Mononuclear cell (primary cell): ENCODE measurements around the gene RSPH3. TPM values are rescaled to one million over a fixed set of nuclear protein-coding genes. Genes with fewer than 3 reads are reported as not detected.
"Not testable (repeated sequence)": the region's sequence is repeated elsewhere in the genome, so short reads cannot be mapped to it uniquely, and the experiment has no call there.

Experiments used
- H3K27me3 ChIP-seq: 2 replicates; pipeline ENCODE4 v1.6.0; 2011; ENCODE audit warnings: low read length, control low read depth; ENCODE audit not compliant: insufficient read depth
- H3K4me1 ChIP-seq: 2 replicates; pipeline ENCODE4 v1.5.1; 2011; ENCODE audit warnings: mild to moderate bottlenecking, low read length, control low read depth; ENCODE audit not compliant: insufficient read depth
- H3K4me3 ChIP-seq: 2 replicates; pipeline ENCODE4 v1.5.1; 2011; ENCODE audit warnings: mild to moderate bottlenecking, low read length, moderate library complexity
- H3K9me3 ChIP-seq: 2 replicates; pipeline ENCODE4 v1.5.1; 2011; ENCODE audit warnings: low read depth, mild to moderate bottlenecking, control low read depth, low read length
- total RNA-seq: library from RNA; depleted of rRNA; stranded (reverse); fragments of >200 nt; gene quantifications from one replicate; pipeline ENCODE4 v1.2.3, GENCODE V29; 2012

The RSPH3 gene
- total RNA-seq, 1 donor: 1.3 TPM

DNA sequence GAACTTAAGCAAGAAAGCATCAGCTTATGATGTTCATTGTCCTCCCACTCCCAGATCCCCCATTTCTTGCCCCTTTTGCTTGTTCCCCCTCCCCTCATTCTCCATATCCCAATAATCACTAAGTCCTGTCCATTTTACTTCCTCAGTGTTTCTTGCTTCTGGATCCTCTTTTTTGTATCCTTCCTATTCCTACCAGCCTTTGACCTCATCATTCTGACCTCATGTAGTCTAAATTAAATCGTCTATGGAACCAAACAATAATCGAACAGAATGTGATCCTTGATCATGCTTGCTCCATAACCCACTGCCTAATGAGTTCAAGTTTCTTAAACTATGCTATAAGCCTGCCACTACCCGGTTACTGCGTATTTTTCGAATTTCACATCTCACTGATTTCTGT, 5.4 kb upstream of the RSPH3 start:
- Histone ChIP-seq H3K4me1 (peaks cover 34% of the 10 kb centered on the region), H3K9me3 (no peaks in the 10 kb centered on the region), H3K27me3 (no peaks in the 10 kb centered on the region), H3K4me3 (no peak overlapping the region)

- no peaks in the 10 kb centered on the region for H3K9me3 ChIP-seq
- H3K4me1 ChIP-seq: peaks cover 31% of the 10 kb centered on the region
- H3K27me3 ChIP-seq: no peaks in the 10 kb centered on the region
- no peak overlapping the region for H3K4me3 ChIP-seq
Measured at GRCh38 chr6:159004592-159004991, 4.6 kb upstream of the RSPH3 start.

GRCh38 chr6:159002432-159003155, 2.6 kb upstream of the RSPH3 start:
- peaks cover 24% of the 10 kb centered on the region for H3K4me1 ChIP-seq
- no peak overlapping the region for H3K4me3 ChIP-seq
- H3K9me3 ChIP-seq: no peaks in the 10 kb centered on the region
- no peaks in the 10 kb centered on the region for H3K27me3 ChIP-seq

- Histone ChIP-seq H3K27me3 (no peaks in the 10 kb centered on the region), H3K4me3 (peak overlapping the region; percentile 79), H3K9me3 (no peaks in the 10 kb centered on the region), H3K4me1 (peaks cover 24% of the 10 kb centered on the region)
Measured at GRCh38 chr6:158999154-158999665, 792 bp downstream of the RSPH3 start.

DNA sequence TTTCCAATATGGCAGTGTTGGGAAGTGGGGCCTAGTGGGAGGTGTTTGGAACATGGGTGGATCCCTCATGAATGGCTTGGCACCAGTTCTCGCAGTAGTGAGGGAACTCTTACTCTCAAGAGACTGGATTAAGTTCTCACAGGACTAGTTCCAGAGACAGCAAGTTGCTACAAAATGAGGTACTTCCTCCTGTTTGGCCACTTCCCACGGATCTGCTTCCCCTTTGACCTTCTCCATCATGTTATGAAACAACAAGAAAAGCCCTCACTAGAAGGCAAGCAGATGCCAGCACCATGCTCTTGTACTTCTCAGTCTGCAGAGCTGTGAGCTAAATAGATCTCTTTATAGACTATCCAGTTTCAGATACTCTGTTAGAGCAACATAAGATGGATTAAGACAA, 3.1 kb downstream of the RSPH3 start:
- no peak overlapping the region for H3K4me3 ChIP-seq
- H3K27me3 ChIP-seq: no peaks in the 10 kb centered on the region
- peaks cover 24% of the 10 kb centered on the region for H3K4me1 ChIP-seq
- no peaks in the 10 kb centered on the region for H3K9me3 ChIP-seq

DNA sequence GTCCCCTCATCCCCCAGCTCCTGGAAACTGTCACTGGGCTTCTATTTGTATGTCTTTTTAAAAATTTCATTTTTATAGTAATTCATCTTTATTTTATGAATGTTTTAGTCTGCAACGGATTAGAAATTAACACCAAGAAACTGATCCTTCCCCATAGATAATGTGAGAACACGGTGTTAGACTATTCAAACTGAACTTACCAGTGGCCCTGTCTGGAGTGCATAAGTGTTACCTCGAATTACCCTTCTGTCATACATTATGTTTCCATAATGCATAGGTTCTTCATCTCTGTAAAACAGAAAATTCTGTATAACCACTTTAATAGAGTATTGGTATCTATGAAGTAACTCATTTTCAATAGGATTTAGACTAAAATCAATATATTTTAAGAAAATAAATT, 6.4 kb downstream of the RSPH3 start:
- Histone ChIP-seq H3K4me1 (peaks cover 8% of the 10 kb centered on the region), H3K4me3 (no peak overlapping the region), H3K9me3 (peaks cover under 1% of the 10 kb centered on the region), H3K27me3 (no peaks in the 10 kb centered on the region)

DNA sequence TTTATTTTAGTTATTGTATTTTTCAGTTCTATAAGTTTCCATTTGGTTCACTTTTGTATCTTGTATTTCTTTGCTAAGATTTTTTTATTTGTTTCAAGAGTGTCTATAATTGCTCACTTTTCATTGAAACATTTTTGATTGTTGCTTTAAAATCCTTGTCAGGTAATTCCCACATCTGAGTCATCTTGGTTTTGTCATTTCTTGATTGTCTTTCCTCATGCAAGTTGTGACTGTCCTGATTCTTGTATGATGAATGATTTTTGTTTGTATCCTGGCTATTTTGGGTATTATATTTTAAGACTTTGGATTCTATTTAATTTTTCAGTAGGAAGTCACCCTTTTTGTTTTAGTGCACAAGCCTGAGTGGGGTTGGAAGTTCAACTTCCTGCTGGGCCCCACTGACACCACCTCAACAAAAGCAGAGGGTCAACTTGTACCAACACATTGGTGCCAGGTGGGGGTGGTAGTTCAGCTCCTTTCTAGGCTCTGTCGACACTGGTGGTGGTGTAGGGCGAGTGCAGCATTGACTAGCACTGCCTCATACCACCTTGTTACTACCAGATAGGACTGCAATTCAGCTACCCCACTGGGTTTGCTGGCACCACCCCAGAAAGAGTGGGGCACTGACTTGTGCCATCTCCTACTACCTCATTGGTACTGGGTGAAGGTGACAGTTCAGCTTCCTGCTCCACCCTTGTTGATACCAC, 8.8 kb downstream of the RSPH3 start:
- Histone ChIP-seq H3K4me3 (no peak overlapping the region), H3K27me3 (no peaks in the 10 kb centered on the region), H3K4me1 (no peaks in the 10 kb centered on the region), H3K9me3 (peaks cover 7% of the 10 kb centered on the region)

GRCh38 chr6:158989711-158990110, 10.3 kb downstream of the RSPH3 start:
- H3K4me1 ChIP-seq, H3K4me3 ChIP-seq, H3K27me3 ChIP-seq, H3K9me3 ChIP-seq: not testable (repeated sequence)

DNA sequence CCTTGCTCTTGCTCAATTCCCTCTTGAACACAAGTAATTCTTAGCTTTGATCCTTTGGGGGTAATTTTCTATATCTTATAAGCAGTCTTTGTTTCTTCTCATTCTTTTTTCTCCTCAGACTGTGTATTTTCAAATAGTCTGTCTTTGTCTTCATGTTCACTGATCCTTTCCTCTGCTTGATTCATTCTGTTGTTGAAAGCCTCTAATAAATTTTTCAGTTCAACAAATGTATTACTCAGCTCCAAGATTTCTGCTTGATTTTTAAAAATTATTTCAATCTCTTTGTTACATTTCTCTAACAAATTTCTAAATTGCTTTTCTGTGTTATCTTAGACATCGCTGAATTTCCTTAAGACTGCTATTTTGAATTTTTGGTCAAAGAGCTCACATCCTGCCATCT, 11.5 kb downstream of the RSPH3 start:
- H3K4me3 ChIP-seq: no peak overlapping the region
- no peaks in the 10 kb centered on the region for H3K4me1 ChIP-seq
- no peaks in the 10 kb centered on the region for H3K27me3 ChIP-seq
- peaks cover 7% of the 10 kb centered on the region for H3K9me3 ChIP-seq

GRCh38 chr6:158987657-158988056, 12.3 kb downstream of the RSPH3 start:
- Histone ChIP-seq H3K4me3 (no peak overlapping the region), H3K4me1 (no peaks in the 10 kb centered on the region), H3K9me3 (peaks cover 7% of the 10 kb centered on the region), H3K27me3 (no peaks in the 10 kb centered on the region)

DNA sequence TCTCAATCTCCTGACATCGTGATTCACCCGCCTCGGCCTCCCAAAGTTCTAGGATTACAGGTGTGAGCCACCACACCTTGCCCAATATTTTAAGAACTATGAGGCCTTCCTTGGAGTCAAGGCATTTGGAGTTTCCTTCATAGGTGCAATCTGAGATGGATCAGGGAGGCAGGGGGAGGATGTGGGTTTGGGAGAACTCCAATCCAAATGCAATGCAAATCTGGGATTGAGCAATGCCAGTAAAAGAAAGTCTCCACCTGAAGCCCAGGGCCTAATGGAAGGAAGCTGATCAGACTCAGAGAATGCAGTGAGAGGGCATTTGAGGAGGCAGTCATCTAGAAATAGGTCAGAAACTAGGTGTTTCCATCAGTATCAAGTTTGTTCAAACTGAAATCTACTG, 21.2 kb downstream of the RSPH3 start:
- Histone ChIP-seq H3K27me3 (no peaks in the 10 kb centered on the region), H3K4me3 (no peak overlapping the region), H3K4me1 (no peaks in the 10 kb centered on the region), H3K9me3 (no peaks in the 10 kb centered on the region)

DNA sequence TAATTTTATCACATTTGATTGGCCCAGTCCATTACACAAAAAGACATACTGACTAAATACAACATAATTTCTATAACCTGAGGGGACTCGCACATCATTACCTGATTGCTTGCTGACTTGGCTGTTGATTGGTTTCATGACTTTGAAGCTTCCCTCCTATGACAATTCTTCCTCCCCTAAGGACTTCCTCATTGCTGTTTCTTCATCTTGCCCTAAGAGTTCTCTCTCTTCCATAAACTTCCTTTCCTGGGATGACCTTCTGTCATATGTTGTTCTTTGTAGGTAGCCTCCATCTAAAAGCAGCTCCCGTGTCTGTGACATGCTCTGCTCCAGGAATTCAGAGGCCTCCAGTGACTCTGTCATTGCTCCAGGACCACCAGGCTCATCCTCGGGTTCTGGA, 22.6 kb downstream of the RSPH3 start:
- Histone ChIP-seq H3K4me1 (no peaks in the 10 kb centered on the region), H3K9me3 (no peaks in the 10 kb centered on the region), H3K27me3 (no peaks in the 10 kb centered on the region), H3K4me3 (no peak overlapping the region)

DNA sequence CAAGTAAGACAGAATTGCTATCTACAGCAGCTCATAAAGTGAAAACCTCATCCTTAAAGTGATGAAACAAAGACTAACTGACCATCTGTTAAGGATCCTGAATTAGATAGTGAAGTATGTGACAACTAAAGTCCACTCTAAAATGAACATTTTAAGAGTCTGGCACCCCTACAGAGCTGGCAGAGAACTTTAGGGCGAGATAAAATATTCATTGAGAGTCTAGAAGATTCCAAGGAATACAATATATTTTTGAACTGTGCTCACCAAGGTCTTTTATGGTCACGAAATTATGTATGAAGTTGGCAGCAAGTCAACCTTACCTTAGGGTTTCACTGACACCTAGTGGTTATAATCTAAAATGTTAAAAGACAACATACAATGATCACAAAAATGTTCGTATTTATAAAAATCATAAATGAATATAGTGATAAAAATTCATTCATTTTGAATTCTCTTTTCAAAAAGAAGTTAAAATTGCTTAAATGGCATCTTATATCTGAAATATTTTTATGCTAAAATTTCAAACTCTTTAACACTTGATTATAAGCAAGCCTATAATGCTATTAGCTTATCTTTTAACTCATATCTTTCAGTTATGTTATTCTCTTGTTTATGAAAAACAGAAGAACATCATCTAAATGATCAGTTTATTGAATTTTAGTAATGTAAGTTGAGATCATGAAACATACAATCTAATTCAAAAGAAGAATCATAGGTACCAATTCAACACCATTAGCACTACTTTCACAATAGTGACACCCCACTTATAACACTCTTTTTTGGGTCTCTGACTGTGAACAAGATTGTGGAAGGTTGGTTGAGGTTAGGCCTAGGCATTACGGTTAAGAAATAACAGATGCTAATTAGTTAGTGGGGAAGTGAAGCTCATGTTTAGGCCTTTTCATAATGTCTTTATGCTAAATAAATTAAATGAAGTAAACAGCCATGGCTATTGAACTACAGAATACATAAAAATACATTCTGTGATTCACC, 27.5 kb downstream of the RSPH3 start:
- Histone ChIP-seq H3K4me1 (no peaks in the 10 kb centered on the region), H3K4me3 (no peak overlapping the region), H3K27me3 (no peaks in the 10 kb centered on the region), H3K9me3 (peaks cover 14% of the 10 kb centered on the region)

GRCh38 chr6:158970640-158971275, 29.2 kb downstream of the RSPH3 start:
- Histone ChIP-seq H3K4me3 (no peak overlapping the region), H3K4me1 (no peaks in the 10 kb centered on the region), H3K27me3 (no peaks in the 10 kb centered on the region), H3K9me3 (peaks cover 26% of the 10 kb centered on the region)
